K562 (cell line): ENCODE measurements around the gene SLC8A2. TPM values are rescaled to one million over a fixed set of nuclear protein-coding genes. Genes with fewer than 3 reads are reported as not detected.

Experiments
- DPF2 ChIP-seq: fragments of 450-650 bp; IDR thresholded peaks from 2 replicates; pipeline ENCODE4 v1.6.1; 2016
- GMEB1 ChIP-seq: fragments of 250-450 bp; sonication (Bioruptor Pico); IDR thresholded peaks from 2 replicates; pipeline ENCODE4 v1.4.0; 2020; ENCODE audit warnings: mild to moderate bottlenecking
- HDAC2 ChIP-seq: fragments of 450-650 bp; IDR thresholded peaks from 2 replicates; pipeline ENCODE4 v1.6.1; 2016; ENCODE audit warnings: mild to moderate bottlenecking
- L3MBTL2 ChIP-seq: fragments of 450-650 bp; IDR thresholded peaks from 2 replicates; pipeline ENCODE4 v1.6.1; 2016; ENCODE audit warnings: mild to moderate bottlenecking, moderate library complexity
- LCOR ChIP-seq: sonication (generic); formaldehyde crosslinking; IDR thresholded peaks from 2 replicates; pipeline ENCODE4 v1.8.0; 2022; ENCODE audit warnings: mild to moderate bottlenecking, missing genetic modification reagents
- MBD1 ChIP-seq: fragments of 250-450 bp; sonication (Bioruptor Pico); IDR thresholded peaks from 2 replicates; pipeline ENCODE4 v1.8.0; 2022; ENCODE audit warnings: inconsistent platforms
- PYGO2 ChIP-seq: fragments of 450-650 bp; IDR thresholded peaks from 2 replicates; pipeline ENCODE4 v1.6.1; 2016; ENCODE audit warnings: mild to moderate bottlenecking, missing genetic modification characterization, moderate library complexity, missing compliant biosample characterization
- STAG1 ChIP-seq: sonication (generic); formaldehyde crosslinking; IDR thresholded peaks from 2 replicates; pipeline ENCODE4 v1.5.0; 2020; ENCODE audit warnings: missing genetic modification reagents, borderline replicate concordance
- ZNF134 ChIP-seq: fragments of 250-450 bp; sonication (Bioruptor Pico); conservative IDR thresholded peaks from 2 replicates; pipeline ENCODE4 v1.4.0; 2020
- polyA plus RNA-seq, 8 experiments: library from polyadenylated mRNA; depleted of rRNA in 4 of 8; stranded (reverse) in 5 of 8; unstranded in 3 of 8; fragments of >200 nt; fragmentation: Nextera tagmentation in 2 of 8; fragmentation: Illumina TruSeq in 1 of 8; extraction: Ambion mirVana in 2 of 8; extraction: Trizol in 1 of 8; gene quantifications; 2 replicates each; pipeline versions ENCODE4 v1.2.1 to v1.2.3, GENCODE V29; 2011 to 2014; ENCODE audit warnings: inconsistent platforms in 1 of 8, missing spikeins in 1 of 8
- total RNA-seq, 7 experiments: library from RNA; depleted of rRNA in 6 of 7; stranded (reverse); fragments of >200 nt in 6 of 7; fragmentation: Illumina TruSeq in 2 of 7; extraction: Trizol in 2 of 7; gene quantifications; 2 replicates each; pipeline versions ENCODE4 v1.2.1 to v1.2.3, GENCODE V29; 2011 to 2021; ENCODE audit warnings: low replicate concordance in 1 of 7
- TF ChIP-seq, protein P1 (sequence below), 2 experiments: IDR thresholded peaks; 2 replicates each; pipeline ENCODE4 v1.6.1; 2011; ENCODE audit warnings: borderline replicate concordance in 1 of 2, control low read depth in 1 of 2, low read depth in 1 of 2, low read length in 1 of 2, mild to moderate bottlenecking in 1 of 2, mixed read lengths in 1 of 2, moderate library complexity in 1 of 2; ENCODE audit not compliant: insufficient read depth in 1 of 2, insufficient read length in 1 of 2, poor library complexity in 1 of 2, severe bottlenecking in 1 of 2; ENCODE audit errors: extremely low read depth in 1 of 2

The SLC8A2 gene
- total and polyA plus RNA-seq, 9 of the 15 experiments (the other 6 are each of a cell fraction or from before 2014, with no cell fraction given), result 0.07 to 0.66 (median 0.24) TPM; not detected in 3

DNA sequence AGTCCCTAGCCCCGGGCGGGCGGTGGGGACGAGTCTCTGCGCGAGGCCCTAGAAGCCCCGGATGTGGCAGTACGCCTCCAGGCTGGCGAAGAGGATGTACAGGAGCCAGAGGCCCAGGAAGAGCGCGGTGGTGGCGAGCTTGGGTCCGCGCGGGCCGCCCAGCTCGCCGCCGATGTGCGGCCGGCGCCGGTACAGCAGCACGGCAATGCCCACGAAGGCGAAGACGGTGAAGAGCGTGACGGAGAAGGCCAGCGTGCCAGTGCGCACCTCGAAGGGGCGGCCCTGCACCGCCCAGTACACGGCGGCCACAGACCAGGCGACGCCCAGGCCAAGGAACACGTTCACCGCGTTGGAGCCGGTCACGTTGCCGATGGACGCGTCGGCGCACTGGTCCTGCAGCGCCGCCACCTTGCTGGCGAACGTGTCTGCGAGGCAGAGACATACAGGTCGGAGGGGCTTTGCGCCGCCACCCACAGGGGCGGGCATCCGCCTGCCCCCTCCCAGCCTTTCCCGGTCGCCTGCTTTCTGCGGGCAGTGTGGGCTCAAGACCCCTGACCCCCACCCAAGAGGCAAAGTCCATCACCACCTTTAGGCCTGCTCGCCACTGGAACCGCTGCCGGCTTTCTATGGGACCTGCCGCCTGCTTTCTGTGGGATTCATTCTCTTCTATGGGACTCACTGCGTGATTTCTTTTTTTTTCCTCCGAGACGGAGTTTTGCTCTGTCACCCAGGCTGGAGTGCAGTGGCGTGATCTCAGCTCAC, 41.5 kb downstream of the SLC8A2 start (continued):
- TF ChIP-seq GMEB1 (CRISPR knock-in tag) (no peak), STAG1 (no peak), L3MBTL2 (0 out of 2 replicates have a peak, but pooled peaks have one; percentile 34), ZNF134 (CRISPR knock-in tag) (no peak), MBD1 (CRISPR knock-in tag) (no peak), HDAC2 (no peak), DPF2 (no peak), LCOR (no peak), PYGO2 (tag) (no peak)
- TF ChIP-seq, protein P1, sequence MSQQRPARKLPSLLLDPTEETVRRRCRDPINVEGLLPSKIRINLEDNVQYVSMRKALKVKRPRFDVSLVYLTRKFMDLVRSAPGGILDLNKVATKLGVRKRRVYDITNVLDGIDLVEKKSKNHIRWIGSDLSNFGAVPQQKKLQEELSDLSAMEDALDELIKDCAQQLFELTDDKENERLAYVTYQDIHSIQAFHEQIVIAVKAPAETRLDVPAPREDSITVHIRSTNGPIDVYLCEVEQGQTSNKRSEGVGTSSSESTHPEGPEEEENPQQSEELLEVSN (IDR thresholded peaks at IDR 0.05; ENCODE audit: borderline replicate concordance in 1 of 2, extremely low read depth in 1 of 2, insufficient read depth in 1 of 2, insufficient read length in 1 of 2, low read depth in 1 of 2, low read length in 1 of 2, poor library complexity in 1 of 2, severe bottlenecking in 1 of 2), result peak in 1 of 2 experiments; percentile 51
